Measurements from ENCODE around the gene RGS5. TPM values are rescaled to one million over a fixed set of nuclear protein-coding genes. Genes with fewer than 3 reads are reported as not detected.

RGS5 gene
- total RNA-seq, 6 experiments from 2014 or later: 2.6 to 13.3 (median 8.2) TPM

GRCh38 chr1:163163881-163164582 is 38.7 kb downstream of the RGS5 start:
- intact Hi-C loops (cut with DNase I): no loop called here
- 66% methylated on average over 4 of the region's 4 CpGs for WGBS (ENCODE audit: insufficient coverage, low coverage, low lambda C conversion rate, missing lambda C conversion rate)
- no peaks in the 10 kb centered on the region for H3K9me3 ChIP-seq
- no peaks in the 10 kb centered on the region for H3K4me1 ChIP-seq
- no peak overlapping the region for H3K27ac ChIP-seq
- ATAC-seq (peak in 1 of 4 donors; percentile 42), DNase-seq (no peak)
- H3K27me3 ChIP-seq: no peaks in the 10 kb centered on the region
- H3K4me3 ChIP-seq: no peak overlapping the region
- H3K36me3 ChIP-seq: no peaks in the 10 kb centered on the region
- no peak for TF ChIP-seq POLR2A (IDR thresholded peaks at IDR 0.05)
- no peak for TF ChIP-seq CTCF (IDR thresholded peaks at IDR 0.05)

- no peaks in the 10 kb centered on the region for H3K9me3 ChIP-seq
- no peak for DNase-seq
- H3K27ac ChIP-seq: no peak overlapping the region
- WGBS (ENCODE audit: insufficient coverage, low coverage, low lambda C conversion rate, missing lambda C conversion rate): 52% methylated on average over 4 of the region's 4 CpGs
- no peak overlapping the region for H3K4me3 ChIP-seq
- H3K36me3 ChIP-seq: no peaks in the 10 kb centered on the region
- H3K4me1 ChIP-seq: no peaks in the 10 kb centered on the region
- intact Hi-C loops (cut with DNase I): no loop called here
- H3K27me3 ChIP-seq: no peaks in the 10 kb centered on the region
- no peak for ATAC-seq
- TF ChIP-seq CTCF (IDR thresholded peaks at IDR 0.05) (no peak), POLR2A (IDR thresholded peaks at IDR 0.05) (no peak)
Measured at GRCh38 chr1:163163163-163163562, 39.6 kb downstream of the RGS5 start.

- no peak for DNase-seq
- ATAC-seq: no peak
- no peaks in the 10 kb centered on the region for H3K36me3 ChIP-seq
- intact Hi-C loops (cut with DNase I): no loop called here
- no peak overlapping the region for H3K27ac ChIP-seq
- H3K4me1 ChIP-seq: no peaks in the 10 kb centered on the region
- WGBS (ENCODE audit: insufficient coverage, low coverage, low lambda C conversion rate, missing lambda C conversion rate): 75% methylated on average over 6 of the region's 6 CpGs
- no peak overlapping the region for H3K4me3 ChIP-seq
- no peaks in the 10 kb centered on the region for H3K9me3 ChIP-seq
- TF ChIP-seq CTCF (IDR thresholded peaks at IDR 0.05) (no peak), POLR2A (IDR thresholded peaks at IDR 0.05) (no peak)
- no peaks in the 10 kb centered on the region for H3K27me3 ChIP-seq
Measured at GRCh38 chr1:163162381-163162914, 40.3 kb downstream of the RGS5 start.

- H3K27me3 ChIP-seq: no peaks in the 10 kb centered on the region
- no peak for ATAC-seq
- H3K4me1 ChIP-seq: no peaks in the 10 kb centered on the region
- WGBS (ENCODE audit: insufficient coverage, low coverage, low lambda C conversion rate, missing lambda C conversion rate): 74% methylated on average over 5 of the region's 5 CpGs
- H3K4me3 ChIP-seq: no peak overlapping the region
- no peaks in the 10 kb centered on the region for H3K36me3 ChIP-seq
- no peak for DNase-seq
- no peaks in the 10 kb centered on the region for H3K9me3 ChIP-seq
- no peak overlapping the region for H3K27ac ChIP-seq
- intact Hi-C loops (cut with DNase I): no loop called here
- TF ChIP-seq POLR2A (IDR thresholded peaks at IDR 0.05) (no peak), CTCF (IDR thresholded peaks at IDR 0.05) (no peak)
Measured at GRCh38 chr1:163161841-163162240, 40.9 kb downstream of the RGS5 start.

All from right lobe of liver (tissue), 6 donors.